ENCODE measurements around the gene ADGRG1.

DNA sequence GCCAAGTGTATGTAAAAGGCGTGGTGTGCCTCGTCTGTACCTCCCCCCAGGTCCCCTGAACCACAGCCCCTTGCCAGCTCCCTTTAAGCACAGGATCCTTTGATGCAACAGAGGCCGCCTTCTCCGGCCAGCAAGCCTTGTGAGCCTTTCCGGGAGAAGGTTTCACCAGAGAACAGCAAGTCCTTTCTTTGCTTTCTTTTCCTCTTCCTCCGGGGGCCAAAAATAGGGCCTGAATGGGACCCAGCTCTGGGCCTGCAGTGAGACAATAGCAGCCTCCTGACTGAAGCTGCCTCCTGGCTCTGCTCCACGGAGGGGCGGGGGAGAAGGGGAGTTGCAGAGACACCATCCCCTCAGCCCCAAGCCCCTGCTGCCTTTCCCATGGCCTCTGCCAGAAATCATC lies 9.0 kb downstream of the ADGRG1 start:
- TF ChIP-seq, protein P1, sequence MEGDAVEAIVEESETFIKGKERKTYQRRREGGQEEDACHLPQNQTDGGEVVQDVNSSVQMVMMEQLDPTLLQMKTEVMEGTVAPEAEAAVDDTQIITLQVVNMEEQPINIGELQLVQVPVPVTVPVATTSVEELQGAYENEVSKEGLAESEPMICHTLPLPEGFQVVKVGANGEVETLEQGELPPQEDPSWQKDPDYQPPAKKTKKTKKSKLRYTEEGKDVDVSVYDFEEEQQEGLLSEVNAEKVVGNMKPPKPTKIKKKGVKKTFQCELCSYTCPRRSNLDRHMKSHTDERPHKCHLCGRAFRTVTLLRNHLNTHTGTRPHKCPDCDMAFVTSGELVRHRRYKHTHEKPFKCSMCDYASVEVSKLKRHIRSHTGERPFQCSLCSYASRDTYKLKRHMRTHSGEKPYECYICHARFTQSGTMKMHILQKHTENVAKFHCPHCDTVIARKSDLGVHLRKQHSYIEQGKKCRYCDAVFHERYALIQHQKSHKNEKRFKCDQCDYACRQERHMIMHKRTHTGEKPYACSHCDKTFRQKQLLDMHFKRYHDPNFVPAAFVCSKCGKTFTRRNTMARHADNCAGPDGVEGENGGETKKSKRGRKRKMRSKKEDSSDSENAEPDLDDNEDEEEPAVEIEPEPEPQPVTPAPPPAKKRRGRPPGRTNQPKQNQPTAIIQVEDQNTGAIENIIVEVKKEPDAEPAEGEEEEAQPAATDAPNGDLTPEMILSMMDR (IDR thresholded peaks at IDR 0.05) = no peak
- no peak for TF ChIP-seq POLR2A (IDR thresholded peaks at IDR 0.05)
- TF ChIP-seq POLR2AphosphoS5 (IDR thresholded peaks at IDR 0.05; ENCODE audit: insufficient read depth in 1 of 2, low read depth in 1 of 2) = peak; percentile 39 to 72

Measured in vagina (tissue), 2 donors.